GM18505 (cell line): ENCODE measurements around the gene AGBL4.

Source experiments
- ATAC-seq: cut with Tn5 transposase; IDR thresholded peaks from one replicate; pipeline ENCODE4 v1.9.1; 2021; ENCODE audit not compliant: unreplicated experiment
- POLR2A ChIP-seq: IDR thresholded peaks from 4 replicates; pipeline ENCODE4 v1.6.1; 2011; ENCODE audit warnings: borderline replicate concordance; ENCODE audit not compliant: insufficient read depth, insufficient read length; ENCODE audit errors: extremely low read depth

AGBL4 gene

GRCh38 chr1:48743480-48743879 is 1280.3 kb downstream of the AGBL4 start:
- no peak for TF ChIP-seq POLR2A
- no peak for ATAC-seq

GRCh38 chr1:48741380-48741779 is 1282.4 kb downstream of the AGBL4 start:
- no peak for ATAC-seq
- no peak for TF ChIP-seq POLR2A

DNA sequence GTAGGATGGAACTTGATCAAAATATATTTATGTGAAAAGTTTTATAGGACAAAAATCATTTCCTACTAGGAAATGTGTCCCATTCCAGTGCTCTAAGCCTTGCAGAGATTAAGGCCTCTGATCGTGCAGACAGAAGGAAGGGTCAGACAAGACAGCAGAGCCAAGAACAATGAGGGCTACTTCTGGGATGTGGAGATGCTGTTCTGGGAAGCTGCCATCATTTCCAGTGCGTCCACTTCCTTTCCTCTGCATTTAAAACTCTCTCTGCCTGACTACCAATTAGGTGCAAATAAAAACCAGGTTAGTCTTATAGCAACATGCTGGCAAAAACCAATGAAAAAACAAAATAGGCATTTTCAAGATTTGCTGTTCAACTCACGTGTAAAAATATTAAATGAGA is 1283.1 kb downstream of the AGBL4 start:
- TF ChIP-seq POLR2A = no peak
- no peak for ATAC-seq

GRCh38 chr1:48739091-48739490 is 1284.7 kb downstream of the AGBL4 start:
- no peak for TF ChIP-seq POLR2A

GRCh38 chr1:48738356-48738755 is 1285.4 kb downstream of the AGBL4 start:
- TF ChIP-seq POLR2A = no peak
- no peak for ATAC-seq

More at GRCh38 chr1:48739091-48739490, 1284.7 kb downstream of the AGBL4 start:
- no peak for ATAC-seq

GRCh38 chr1:48735796-48736195 is 1288.0 kb downstream of the AGBL4 start:
- no peak for TF ChIP-seq POLR2A
- ATAC-seq = no peak

GRCh38 chr1:48730164-48730910 is 1293.4 kb downstream of the AGBL4 start:
- no peak for ATAC-seq
- TF ChIP-seq POLR2A = no peak

GRCh38 chr1:48728584-48728983 is 1295.2 kb downstream of the AGBL4 start:
- ATAC-seq = no peak
- TF ChIP-seq POLR2A = no peak

GRCh38 chr1:48726557-48727215 is 1297.1 kb downstream of the AGBL4 start:
- TF ChIP-seq POLR2A = no peak
- ATAC-seq = no peak

GRCh38 chr1:48726139-48726538 is 1297.6 kb downstream of the AGBL4 start:
- TF ChIP-seq POLR2A = no peak
- no peak for ATAC-seq

DNA sequence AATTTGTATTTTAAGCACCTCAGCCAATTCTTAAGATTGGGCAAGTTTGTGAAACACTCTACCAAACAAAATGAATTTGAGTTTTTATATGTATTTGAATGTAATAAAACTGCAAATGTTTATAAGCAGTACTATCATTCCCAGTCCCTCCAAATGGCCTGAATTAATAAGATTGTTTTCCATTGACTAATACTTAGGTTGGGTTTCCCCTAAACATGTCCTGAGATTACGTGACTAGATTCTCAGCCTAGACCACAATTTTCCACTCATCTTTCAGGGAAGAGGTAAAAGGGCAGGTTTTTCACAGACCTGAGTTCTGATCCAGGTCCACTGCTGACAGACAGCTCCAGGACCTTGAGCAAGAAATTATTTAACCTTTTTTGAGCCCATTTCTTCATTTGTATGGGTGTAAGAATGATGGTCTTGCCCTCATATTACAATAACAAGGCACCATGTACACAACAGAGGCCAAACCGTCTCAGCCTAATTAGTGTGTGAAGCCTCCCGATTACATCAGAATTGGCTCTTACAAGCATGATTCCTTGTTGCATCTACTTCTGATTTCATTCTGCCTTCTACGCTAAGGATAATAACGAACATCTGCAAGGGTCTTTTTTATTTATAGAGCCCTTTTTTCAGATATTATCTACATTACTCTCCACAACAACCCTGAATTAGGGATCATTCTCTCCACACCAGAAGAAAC is 1298.3 kb downstream of the AGBL4 start:
- TF ChIP-seq POLR2A = no peak
- no peak for ATAC-seq

GRCh38 chr1:48720929-48721328 is 1302.8 kb downstream of the AGBL4 start:
- no peak for TF ChIP-seq POLR2A
- no peak for ATAC-seq

DNA sequence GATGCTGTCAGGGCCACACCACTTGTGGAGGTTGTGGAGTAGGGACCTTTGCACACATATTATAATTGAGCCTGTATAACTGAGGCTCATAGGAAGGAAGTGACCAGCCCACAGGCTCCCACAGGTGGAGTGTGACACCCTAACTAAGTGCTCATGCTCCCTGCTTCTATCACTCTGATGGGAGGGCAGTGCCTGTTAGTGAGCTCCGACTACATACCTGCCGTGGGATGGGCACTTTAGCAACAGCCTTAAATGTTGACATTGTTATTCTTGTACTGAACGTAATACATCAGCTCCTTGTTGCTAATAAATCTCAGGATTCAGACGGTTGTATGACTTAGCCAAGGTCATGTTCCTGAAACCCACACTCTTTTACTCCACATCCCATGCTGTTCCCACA is 1305.0 kb downstream of the AGBL4 start:
- TF ChIP-seq POLR2A = no peak
- no peak for ATAC-seq

DNA sequence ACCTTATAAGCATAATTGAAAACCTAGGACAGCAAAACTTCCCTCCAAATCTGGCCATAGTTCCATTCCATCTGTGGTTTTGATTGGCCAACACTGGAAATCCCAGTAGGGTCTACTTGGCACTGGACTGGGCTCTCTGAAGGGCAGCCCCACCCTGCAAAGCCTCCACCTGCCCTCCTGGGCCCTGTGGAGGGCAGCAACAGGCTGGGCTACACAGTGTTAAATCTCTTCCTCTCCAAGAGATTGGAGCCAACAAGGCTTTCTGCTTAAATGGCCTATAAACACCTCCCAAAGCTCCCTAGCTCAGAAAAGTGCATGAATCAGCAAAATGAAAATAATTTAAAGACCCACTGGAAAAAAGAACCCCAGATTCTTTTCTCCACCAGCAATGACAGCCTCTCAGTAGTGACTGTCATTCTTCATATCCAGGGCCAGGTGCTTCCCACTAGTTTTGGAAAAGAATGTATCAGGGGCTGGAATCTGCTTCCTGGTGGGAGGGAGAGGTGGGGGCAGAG is 1305.6 kb downstream of the AGBL4 start:
- TF ChIP-seq POLR2A = no peak
- no peak for ATAC-seq

GRCh38 chr1:48717082-48717481 is 1306.7 kb downstream of the AGBL4 start:
- TF ChIP-seq POLR2A = no peak
- no peak for ATAC-seq

GRCh38 chr1:48715921-48716320 is 1307.8 kb downstream of the AGBL4 start:
- no peak for ATAC-seq
- no peak for TF ChIP-seq POLR2A
